MV-4-11 (cell line): ENCODE results near the gene SOX12.

Experiments used
- DNase-seq: peaks from one replicate; lab custom pipeline; 2025; lab: John Stamatoyannopoulos, UW

Gene SOX12

DNA sequence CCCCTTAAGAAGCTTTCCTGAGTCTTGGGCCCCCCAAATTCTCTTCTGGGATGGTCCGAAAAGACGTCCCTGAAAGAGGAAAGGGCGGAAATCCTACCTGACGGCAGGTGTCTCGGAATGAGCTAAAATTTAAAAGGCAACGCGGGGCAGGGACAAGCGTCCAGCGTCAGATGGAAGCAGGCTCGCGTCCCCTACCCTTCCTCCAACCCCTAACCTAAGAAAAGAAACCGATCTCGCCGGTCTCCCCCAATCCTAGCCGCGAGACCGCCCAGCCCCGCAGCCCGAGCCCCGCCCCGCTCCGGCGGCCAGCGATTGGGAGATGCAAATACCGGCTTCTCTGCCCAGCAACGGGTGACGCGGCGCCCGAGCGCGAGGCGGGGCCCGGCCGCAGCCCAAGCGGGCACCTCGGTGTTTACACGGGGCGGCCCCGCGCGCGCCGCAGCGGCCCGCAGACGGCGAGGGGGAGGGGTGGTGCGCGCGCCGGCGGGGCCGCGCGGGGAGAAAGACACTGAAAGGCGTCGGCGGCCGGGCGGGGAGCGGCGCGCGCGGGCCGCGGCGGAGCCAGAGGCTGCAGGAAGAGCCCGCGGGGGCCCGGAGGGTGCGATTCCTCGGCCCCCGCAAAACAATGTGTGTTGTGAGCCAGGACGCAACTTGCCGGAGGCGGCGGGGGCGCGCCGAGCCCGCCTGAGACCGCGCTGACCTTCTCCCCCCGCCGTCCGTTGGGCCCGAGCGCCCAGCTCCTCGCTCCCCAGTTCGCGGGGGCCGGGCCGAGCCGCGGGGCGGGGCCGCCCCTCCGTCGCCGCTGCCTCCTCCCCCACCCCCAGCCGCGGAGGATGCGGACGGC, at the start of gene SOX12:
SOX12 (plus strand) TSS at position 508 of the 844 bp plus-strand sequence. CDS start 373 bp downstream, outside the sequence.
- peak; percentile 84 for DNase-seq

GRCh38 chr20:275791-276190, 49.6 kb upstream of the SOX12 start:
- DNase-seq = no peak

- DNase-seq = no peak
Observed at GRCh38 chr20:276620-277495, 48.5 kb upstream of the SOX12 start.

- no peak for DNase-seq
Observed at GRCh38 chr20:277496-277781, 47.9 kb upstream of the SOX12 start.

DNA sequence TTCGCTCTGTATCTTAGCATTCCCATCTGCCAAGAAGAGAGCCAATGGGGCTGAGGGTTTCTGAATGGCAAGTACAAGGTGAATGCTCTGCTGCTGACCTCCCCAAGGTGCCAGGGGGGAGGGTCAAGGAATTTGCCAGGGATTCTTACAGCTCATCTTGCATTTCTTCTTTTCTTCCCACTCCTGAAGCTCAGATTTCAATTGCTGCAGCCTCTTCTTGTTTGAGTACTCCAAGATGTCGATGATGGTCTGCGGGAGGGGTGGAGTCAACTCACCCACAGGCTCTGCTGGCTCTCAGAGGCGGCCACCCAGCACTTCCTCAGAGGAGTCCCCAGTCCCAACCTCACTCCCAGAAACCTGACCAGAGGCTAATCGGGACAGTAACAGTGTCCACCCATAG, 47.2 kb upstream of the SOX12 start:
- DNase-seq = no peak

GRCh38 chr20:278607-279571, 46.5 kb upstream of the SOX12 start:
- no peak for DNase-seq

DNA sequence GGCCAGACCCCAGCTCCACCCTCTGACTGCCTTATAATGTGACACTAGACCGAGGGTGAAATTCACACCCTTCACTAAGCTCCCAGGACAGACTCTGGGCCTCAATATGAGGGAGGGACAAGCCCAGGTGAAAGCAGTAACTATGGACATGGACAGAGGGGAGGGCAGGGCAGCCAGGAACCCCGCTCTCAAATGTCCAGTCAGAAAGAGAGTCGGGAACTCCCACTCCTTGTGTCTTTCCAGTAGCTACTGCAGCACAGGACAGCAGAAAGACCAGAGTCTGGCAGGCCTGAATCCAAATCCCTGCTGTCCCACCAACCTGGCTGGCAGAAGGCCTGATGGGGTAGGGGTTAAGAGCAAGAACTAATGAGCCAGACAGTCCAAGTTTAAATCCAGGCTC, 41.2 kb upstream of the SOX12 start:
- no peak for DNase-seq

DNA sequence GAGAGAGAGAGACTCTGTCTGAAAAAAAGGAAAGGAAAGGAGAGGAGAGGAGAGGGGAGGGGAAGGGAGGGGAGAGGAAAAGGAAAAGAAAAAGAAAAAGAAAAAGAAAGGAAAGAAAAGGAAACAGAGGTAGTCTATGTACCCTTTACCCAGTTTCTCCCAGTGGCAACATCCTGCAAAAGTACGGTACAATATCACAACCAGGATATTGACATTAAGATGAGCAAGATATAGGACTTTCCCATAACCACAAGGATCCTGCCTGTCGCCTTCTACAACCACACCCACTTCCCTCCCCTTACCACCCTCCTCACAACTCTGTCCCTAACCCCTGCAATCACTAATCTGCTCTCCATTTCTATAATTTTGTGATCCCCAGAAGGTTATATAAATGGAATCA, 38.8 kb upstream of the SOX12 start:
- no peak for DNase-seq

GRCh38 chr20:288956-289692, 36.2 kb upstream of the SOX12 start:
- peak; percentile 3 for DNase-seq

- DNase-seq = no peak
Observed at GRCh38 chr20:289693-290083, 35.7 kb upstream of the SOX12 start.

GRCh38 chr20:290084-290831, 35.1 kb upstream of the SOX12 start, which contains the start of gene C20orf96:
Gene C20orf96 (minus strand): TSS chr20:290750. CDS start chr20:290610, 140 bp downstream.
- peak; percentile 93 for DNase-seq

GRCh38 chr20:294602-295001, 30.8 kb upstream of the SOX12 start:
- no peak for DNase-seq

- no peak for DNase-seq
Observed at GRCh38 chr20:295804-296203, 29.5 kb upstream of the SOX12 start.

DNA sequence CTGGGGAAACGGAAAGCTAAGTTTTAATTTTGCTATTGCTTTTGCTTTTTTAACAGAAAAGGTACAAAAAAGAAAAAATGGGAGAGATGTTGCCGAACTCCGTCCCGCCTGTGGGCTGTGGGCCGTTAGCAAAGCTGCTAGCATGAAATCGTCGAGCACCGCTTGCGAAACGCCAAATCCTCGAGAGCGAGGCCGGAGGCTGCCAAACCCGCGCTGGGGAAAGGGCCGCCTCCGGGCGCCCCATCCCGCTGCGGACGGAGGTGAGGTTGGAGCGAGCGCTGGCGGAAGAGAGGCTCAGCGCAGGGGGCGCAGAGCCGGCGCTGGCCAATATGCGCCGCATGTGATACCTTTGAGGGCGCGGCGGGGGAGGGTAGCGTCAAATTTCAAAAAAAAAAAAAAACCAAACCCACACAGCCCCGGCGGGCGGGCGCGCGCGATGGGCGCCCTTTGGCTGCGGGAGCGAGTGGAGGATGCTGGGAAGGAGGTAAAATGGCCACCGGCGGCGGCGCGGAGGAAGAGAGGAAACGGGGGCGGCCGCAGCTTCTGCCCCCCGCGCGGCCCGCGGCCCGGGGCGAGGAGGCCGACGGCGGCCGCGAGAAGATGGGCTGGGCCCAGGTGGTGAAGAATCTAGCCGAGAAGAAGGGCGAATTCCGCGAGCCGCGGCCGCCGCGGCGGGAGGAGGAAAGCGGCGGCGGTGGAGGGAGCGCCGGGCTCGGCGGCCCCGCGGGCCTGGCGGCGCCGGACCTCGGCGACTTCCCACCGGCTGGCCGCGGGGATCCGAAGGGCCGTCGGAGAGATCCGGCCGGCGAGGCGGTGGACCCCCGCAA, 28.0 kb upstream of the SOX12 start, which contains the start of gene ZCCHC3:
ZCCHC3 (plus strand) TSS at position 473 of the 827 bp plus-strand sequence; CDS start at position 490, 17 bp downstream.
- DNase-seq = peak; percentile 93

DNA sequence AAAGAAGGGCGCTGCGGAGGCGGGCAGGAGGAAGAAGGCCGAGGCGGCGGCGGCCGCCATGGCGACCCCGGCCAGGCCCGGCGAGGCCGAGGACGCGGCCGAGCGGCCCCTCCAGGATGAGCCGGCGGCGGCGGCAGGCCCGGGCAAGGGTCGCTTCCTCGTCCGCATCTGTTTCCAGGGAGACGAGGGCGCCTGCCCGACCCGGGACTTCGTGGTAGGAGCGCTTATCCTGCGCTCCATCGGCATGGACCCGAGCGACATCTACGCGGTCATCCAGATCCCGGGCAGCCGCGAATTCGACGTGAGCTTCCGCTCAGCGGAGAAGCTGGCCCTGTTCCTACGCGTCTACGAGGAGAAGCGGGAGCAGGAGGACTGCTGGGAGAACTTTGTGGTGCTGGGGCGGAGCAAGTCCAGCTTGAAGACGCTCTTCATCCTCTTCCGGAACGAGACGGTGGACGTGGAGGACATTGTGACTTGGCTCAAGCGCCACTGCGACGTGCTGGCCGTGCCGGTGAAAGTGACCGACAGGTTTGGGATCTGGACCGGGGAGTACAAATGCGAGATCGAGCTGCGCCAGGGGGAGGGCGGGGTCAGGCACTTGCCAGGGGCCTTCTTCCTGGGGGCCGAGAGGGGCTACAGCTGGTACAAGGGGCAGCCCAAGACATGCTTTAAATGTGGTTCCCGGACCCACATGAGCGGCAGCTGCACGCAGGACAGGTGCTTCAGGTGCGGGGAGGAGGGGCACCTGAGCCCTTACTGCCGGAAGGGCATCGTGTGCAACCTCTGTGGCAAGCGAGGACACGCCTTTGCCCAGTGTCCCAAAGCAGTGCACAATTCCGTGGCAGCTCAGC, 27.2 kb upstream of the SOX12 start:
- DNase-seq = peak; percentile 65

DNA sequence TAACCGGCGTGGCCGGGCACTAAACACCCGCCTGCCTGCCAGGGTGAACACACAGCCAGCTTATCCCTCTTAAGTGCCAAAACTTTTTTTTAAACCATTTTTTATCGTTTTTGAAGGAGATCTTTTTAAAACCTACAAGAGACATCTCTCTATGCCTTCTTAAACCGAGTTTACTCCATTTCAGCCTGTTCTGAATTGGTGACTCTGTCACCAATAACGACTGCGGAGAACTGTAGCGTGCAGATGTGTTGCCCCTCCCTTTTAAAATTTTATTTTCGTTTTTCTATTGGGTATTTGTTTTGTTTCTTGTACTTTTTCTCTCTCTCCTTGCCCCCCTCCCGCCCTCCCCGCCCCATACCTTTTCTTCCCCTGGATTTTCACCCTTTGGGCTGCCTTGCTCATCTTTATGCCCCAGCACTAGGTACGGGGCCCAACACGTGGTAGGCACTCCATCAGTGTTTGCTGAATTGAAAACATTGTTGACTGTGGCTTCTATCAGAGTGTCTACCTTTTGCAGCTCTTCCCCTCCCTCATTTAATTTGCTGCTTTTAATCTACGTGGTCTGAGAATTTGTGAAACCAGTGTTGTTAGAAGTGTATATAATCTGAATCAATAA, 26.5 kb upstream of the SOX12 start:
- no peak for DNase-seq

DNA sequence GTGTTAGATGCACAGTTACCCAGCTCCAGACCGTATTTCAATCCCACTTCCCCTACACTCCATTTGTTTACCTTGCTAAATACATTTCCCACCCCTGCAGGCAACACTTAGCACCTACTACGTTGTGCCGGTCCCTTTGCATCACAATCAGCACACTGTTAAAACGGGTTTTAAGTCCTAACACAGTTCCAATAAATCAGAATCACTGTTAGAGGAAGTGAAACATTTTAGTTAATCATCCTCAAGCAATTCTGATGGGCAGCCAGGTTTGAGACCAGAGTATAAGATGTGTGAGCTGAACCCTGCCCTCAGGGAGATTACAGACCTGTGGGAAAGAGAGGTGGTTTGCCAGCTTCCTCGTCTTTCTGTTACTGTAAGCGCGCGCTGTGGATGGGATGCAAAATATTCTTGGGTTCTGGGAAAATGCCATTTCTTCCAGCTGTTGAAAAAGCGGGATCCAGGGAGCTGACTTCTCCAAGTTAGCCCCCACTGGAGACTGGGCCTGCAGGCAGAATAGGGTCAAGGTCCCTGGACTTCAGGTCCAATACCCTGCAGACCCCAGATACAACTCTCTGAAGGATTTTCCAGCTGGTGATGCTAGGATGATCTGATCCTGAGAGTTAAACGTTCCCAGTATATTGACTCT, 24.9 kb upstream of the SOX12 start:
- DNase-seq = peak; percentile 66
